VCaP (cell line): ENCODE results near the gene MYBPC2.
A peak's percentile ranks its signal among the peaks of the same experiment; 100 is the strongest.

ENCODE experiments used
- H3K27ac ChIP-seq: fragments of 450-650 bp; 2 replicates; pipeline ENCODE4 v1.5.1; 2017
- CTCF ChIP-seq: fragments of 450-650 bp; conservative IDR thresholded peaks from 2 replicates; pipeline ENCODE4 v1.5.1; 2017; ENCODE audit warnings: mild to moderate bottlenecking, moderate library complexity

MYBPC2 gene

GRCh38 chr19:50486823-50487515, 54.3 kb downstream of the MYBPC2 start:
- no peak overlapping the region for H3K27ac ChIP-seq
- TF ChIP-seq CTCF = peak; percentile 64

GRCh38 chr19:50488389-50489194, 55.9 kb downstream of the MYBPC2 start:
- H3K27ac ChIP-seq = no peak overlapping the region
- no peak for TF ChIP-seq CTCF

GRCh38 chr19:50489461-50490011, 56.8 kb downstream of the MYBPC2 start:
- no peak overlapping the region for H3K27ac ChIP-seq
- no peak for TF ChIP-seq CTCF

- no peak overlapping the region for H3K27ac ChIP-seq
- TF ChIP-seq CTCF = no peak
These were observed 57.7 kb downstream of the MYBPC2 start for GRCh38 chr19:50490411-50490811.

- H3K27ac ChIP-seq = no peak overlapping the region
- no peak for TF ChIP-seq CTCF
These were observed 58.3 kb downstream of the MYBPC2 start for GRCh38 chr19:50490991-50491472.

GRCh38 chr19:50492303-50493052, 59.8 kb downstream of the MYBPC2 start:
- no peak overlapping the region for H3K27ac ChIP-seq
- TF ChIP-seq CTCF = no peak

- TF ChIP-seq CTCF = no peak
- H3K27ac ChIP-seq = no peak overlapping the region
These were observed 60.5 kb downstream of the MYBPC2 start for GRCh38 chr19:50493171-50493570.
